HepG2 (cell line): Measurements from ENCODE around the gene NAGS. TPM values are rescaled to one million over a fixed set of nuclear protein-coding genes. Genes with fewer than 3 reads are reported as not detected.

ENCODE experiments used
- DNMT1 ChIP-seq: sonication (generic); formaldehyde crosslinking; IDR thresholded peaks from 2 replicates; pipeline ENCODE4 v1.5.1; 2020; ENCODE audit warnings: mild to moderate bottlenecking, missing genetic modification reagents
- ERF ChIP-seq: IDR thresholded peaks from 2 replicates; pipeline ENCODE4 v1.6.1; 2018; ENCODE audit warnings: missing biosample characterization, missing genetic modification reagents
- GABPA ChIP-seq, 2 experiments: IDR thresholded peaks; 2 replicates each; pipeline ENCODE4 v1.6.1; 2011 to 2016; ENCODE audit warnings: low read depth in 2 of 2, low read length in 1 of 2, missing biosample characterization in 1 of 2, missing genetic modification characterization in 1 of 2
- HMGXB3 ChIP-seq: sonication (generic); formaldehyde crosslinking; IDR thresholded peaks from 2 replicates; pipeline ENCODE4 v1.4.0; 2020; ENCODE audit warnings: missing genetic modification reagents, borderline replicate concordance
- HOXA3 ChIP-seq: sonication (generic); formaldehyde crosslinking; IDR thresholded peaks from 2 replicates; pipeline ENCODE4 v1.5.0; 2020; ENCODE audit warnings: missing genetic modification reagents
- MBNL3 ChIP-seq: fragments of 250-450 bp; sonication (Bioruptor Pico); conservative IDR thresholded peaks from 2 replicates; pipeline ENCODE4 v1.8.0; 2022; ENCODE audit warnings: mild to moderate bottlenecking, inconsistent platforms
- MYC ChIP-seq: sonication (generic); formaldehyde crosslinking; IDR thresholded peaks from 2 replicates; pipeline ENCODE4 v1.9.0; 2021; ENCODE audit warnings: missing genetic modification reagents, borderline replicate concordance
- SP5 ChIP-seq: IDR thresholded peaks from 2 replicates; pipeline ENCODE4 v1.6.1; 2016; ENCODE audit warnings: low read depth, borderline replicate concordance
- STAT6 ChIP-seq: sonication (generic); formaldehyde crosslinking; IDR thresholded peaks from 2 replicates; pipeline ENCODE4 v1.4.0; 2020; ENCODE audit warnings: missing genetic modification reagents, mild to moderate bottlenecking, borderline replicate concordance
- ZNF138 ChIP-seq: sonication (generic); formaldehyde crosslinking; IDR thresholded peaks from 2 replicates; pipeline ENCODE4 v1.5.0; 2020; ENCODE audit warnings: mild to moderate bottlenecking, low read depth, missing genetic modification reagents
- ZNF562 ChIP-seq: sonication (generic); formaldehyde crosslinking; IDR thresholded peaks from 2 replicates; pipeline ENCODE4 v1.8.0; 2022; ENCODE audit warnings: missing genetic modification reagents, borderline replicate concordance
- ZNF644 ChIP-seq: IDR thresholded peaks from 2 replicates; pipeline ENCODE4 v1.6.1; 2016; ENCODE audit warnings: low read depth
- polyA plus RNA-seq, 8 experiments: library from polyadenylated mRNA; depleted of rRNA in 3 of 8; stranded (reverse) in 7 of 8; unstranded in 1 of 8; fragments of >200 nt; fragmentation: Illumina TruSeq in 4 of 8; extraction: Trizol in 4 of 8; gene quantifications; 2 replicates each; pipeline versions ENCODE4 v1.2.1 to v1.2.3, GENCODE V29; 2011 to 2016; ENCODE audit warnings: low read depth in 4 of 8, missing spikeins in 1 of 8, mixed read lengths in 1 of 8; ENCODE audit not compliant: insufficient read depth in 1 of 8
- total RNA-seq, 5 experiments: library from RNA; depleted of rRNA; stranded (reverse); fragments of >200 nt; fragmentation: Illumina TruSeq; extraction: Trizol; gene quantifications; 2 replicates each; pipeline ENCODE4 v1.2.3, GENCODE V29; 2016; ENCODE audit warnings: low read depth in 1 of 5
- TF ChIP-seq, protein P1 (sequence below): sonication (generic); formaldehyde crosslinking; conservative IDR thresholded peaks from 2 replicates; pipeline ENCODE4 v1.8.0; 2022; ENCODE audit warnings: low read depth, missing genetic modification reagents
- TF ChIP-seq, protein P2 (sequence below): sonication (generic); formaldehyde crosslinking; IDR thresholded peaks from 2 replicates; pipeline ENCODE4 v1.4.0; 2020; ENCODE audit warnings: mild to moderate bottlenecking, missing genetic modification reagents

The NAGS gene
- total and polyA plus RNA-seq, 2 of the 13 experiments (the other 11 are each of a cell fraction or from before 2014, with no cell fraction given), result 4.3 to 5.1 TPM

GRCh38 chr17:44014437-44015172 lies 10.2 kb downstream of the NAGS start, which contains the start of gene TMEM101 (continued):
- TF ChIP-seq HOXA3 (CRISPR knock-in tag) (peak; percentile 99), SP5 (CRISPR knock-in tag) (peak; percentile 61; the same call in 1 of the 2 replicates), MBNL3 (CRISPR knock-in tag) (no peak), ZNF138 (CRISPR knock-in tag) (peak; percentile 76; the same call in 1 of the 2 replicates), ERF (CRISPR knock-in tag) (peak; percentile 99), ZNF644 (CRISPR knock-in tag) (peak; percentile 57; the same call in 1 of the 2 replicates), MYC (CRISPR knock-in tag) (peak; percentile 92), DNMT1 (CRISPR knock-in tag) (0 out of 2 replicates have a peak, but pooled peaks have one; percentile 46), HMGXB3 (CRISPR knock-in tag) (peak; percentile 94), GABPA (IDR thresholded peaks at IDR 0.05; ENCODE audit: low read depth, low read length) (peak; percentile 96), GABPA (CRISPR knock-in tag; IDR thresholded peaks at IDR 0.05; ENCODE audit: low read depth) (peak; percentile 100), ZNF562 (CRISPR knock-in tag) (no peak), STAT6 (CRISPR knock-in tag) (peak; percentile 98)
- TF ChIP-seq, protein P1, sequence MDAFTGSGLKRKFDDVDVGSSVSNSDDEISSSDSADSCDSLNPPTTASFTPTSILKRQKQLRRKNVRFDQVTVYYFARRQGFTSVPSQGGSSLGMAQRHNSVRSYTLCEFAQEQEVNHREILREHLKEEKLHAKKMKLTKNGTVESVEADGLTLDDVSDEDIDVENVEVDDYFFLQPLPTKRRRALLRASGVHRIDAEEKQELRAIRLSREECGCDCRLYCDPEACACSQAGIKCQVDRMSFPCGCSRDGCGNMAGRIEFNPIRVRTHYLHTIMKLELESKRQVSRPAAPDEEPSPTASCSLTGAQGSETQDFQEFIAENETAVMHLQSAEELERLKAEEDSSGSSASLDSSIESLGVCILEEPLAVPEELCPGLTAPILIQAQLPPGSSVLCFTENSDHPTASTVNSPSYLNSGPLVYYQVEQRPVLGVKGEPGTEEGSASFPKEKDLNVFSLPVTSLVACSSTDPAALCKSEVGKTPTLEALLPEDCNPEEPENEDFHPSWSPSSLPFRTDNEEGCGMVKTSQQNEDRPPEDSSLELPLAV (CRISPR knock-in tag), result no peak
- TF ChIP-seq, protein P2, sequence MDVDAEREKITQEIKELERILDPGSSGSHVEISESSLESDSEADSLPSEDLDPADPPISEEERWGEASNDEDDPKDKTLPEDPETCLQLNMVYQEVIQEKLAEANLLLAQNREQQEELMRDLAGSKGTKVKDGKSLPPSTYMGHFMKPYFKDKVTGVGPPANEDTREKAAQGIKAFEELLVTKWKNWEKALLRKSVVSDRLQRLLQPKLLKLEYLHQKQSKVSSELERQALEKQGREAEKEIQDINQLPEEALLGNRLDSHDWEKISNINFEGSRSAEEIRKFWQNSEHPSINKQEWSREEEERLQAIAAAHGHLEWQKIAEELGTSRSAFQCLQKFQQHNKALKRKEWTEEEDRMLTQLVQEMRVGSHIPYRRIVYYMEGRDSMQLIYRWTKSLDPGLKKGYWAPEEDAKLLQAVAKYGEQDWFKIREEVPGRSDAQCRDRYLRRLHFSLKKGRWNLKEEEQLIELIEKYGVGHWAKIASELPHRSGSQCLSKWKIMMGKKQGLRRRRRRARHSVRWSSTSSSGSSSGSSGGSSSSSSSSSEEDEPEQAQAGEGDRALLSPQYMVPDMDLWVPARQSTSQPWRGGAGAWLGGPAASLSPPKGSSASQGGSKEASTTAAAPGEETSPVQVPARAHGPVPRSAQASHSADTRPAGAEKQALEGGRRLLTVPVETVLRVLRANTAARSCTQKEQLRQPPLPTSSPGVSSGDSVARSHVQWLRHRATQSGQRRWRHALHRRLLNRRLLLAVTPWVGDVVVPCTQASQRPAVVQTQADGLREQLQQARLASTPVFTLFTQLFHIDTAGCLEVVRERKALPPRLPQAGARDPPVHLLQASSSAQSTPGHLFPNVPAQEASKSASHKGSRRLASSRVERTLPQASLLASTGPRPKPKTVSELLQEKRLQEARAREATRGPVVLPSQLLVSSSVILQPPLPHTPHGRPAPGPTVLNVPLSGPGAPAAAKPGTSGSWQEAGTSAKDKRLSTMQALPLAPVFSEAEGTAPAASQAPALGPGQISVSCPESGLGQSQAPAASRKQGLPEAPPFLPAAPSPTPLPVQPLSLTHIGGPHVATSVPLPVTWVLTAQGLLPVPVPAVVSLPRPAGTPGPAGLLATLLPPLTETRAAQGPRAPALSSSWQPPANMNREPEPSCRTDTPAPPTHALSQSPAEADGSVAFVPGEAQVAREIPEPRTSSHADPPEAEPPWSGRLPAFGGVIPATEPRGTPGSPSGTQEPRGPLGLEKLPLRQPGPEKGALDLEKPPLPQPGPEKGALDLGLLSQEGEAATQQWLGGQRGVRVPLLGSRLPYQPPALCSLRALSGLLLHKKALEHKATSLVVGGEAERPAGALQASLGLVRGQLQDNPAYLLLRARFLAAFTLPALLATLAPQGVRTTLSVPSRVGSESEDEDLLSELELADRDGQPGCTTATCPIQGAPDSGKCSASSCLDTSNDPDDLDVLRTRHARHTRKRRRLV (CRISPR knock-in tag), result peak; percentile 96
